Measurements from ENCODE around the gene C22orf39. TPM values are rescaled to one million over a fixed set of nuclear protein-coding genes. Genes with fewer than 3 reads are reported as not detected.

The C22orf39 gene
- polyA plus RNA-seq, 1 of the 3 experiments (the other 2 are of a cell fraction): 17.7 TPM

- Histone ChIP-seq H3K4me3 (ENCODE audit: low read depth in 2 of 2, low read length in 1 of 2) (no peak overlapping the region), H3K9me2 (no peaks in the 10 kb centered on the region), H3K4me1 (ENCODE audit: control insufficient read depth in 1 of 2, insufficient read depth in 2 of 2, low read depth in 1 of 2, low read length in 1 of 2) (peaks cover 0 to 8% of the 10 kb centered on the region in 2 experiments; a peak in 3 of 4 replicates), H3K9me3 (no peaks in the 10 kb centered on the region), H3K4me2 (no peak overlapping the region), H3K27ac (ENCODE audit: low read depth in 2 of 2, low read length in 1 of 2) (no peak overlapping the region), H4K20me1 (ENCODE audit: insufficient read depth) (peaks cover 3% of the 10 kb centered on the region; the same call in 1 of the 2 replicates), H3K27me3 (ENCODE audit: insufficient read depth) (no peaks in the 10 kb centered on the region), H2AFZ (ENCODE audit: low read depth) (no peak overlapping the region), H3K79me2 (ENCODE audit: insufficient read depth) (peaks cover 28% of the 10 kb centered on the region), H3K9ac (no peak overlapping the region), H3F3A (replicated peaks; ENCODE audit: insufficient read depth) (peaks cover 4% of the 10 kb centered on the region), H3K36me3 (replicated peaks in 1 of 2; ENCODE audit: control insufficient read depth in 1 of 2, insufficient read depth in 2 of 2, low read length in 1 of 2) (peaks cover 14% of the 10 kb centered on the region in 2 experiments)
- WGBS (ENCODE audit: low lambda C conversion rate): 81% methylated on average over 8 of the region's 8 CpGs
- POLR2A ChIA-PET: no interaction called here
- DNase-seq: no peak
- TF ChIP-seq GABPA (IDR thresholded peaks at IDR 0.05; ENCODE audit: low read depth) (no peak), ELF1 (IDR thresholded peaks at IDR 0.05) (no peak), RAD21 (IDR thresholded peaks at IDR 0.05; ENCODE audit: low read length) (no peak), CTCF (IDR thresholded peaks at IDR 0.05) (no peak), CHD2 (IDR thresholded peaks at IDR 0.05; ENCODE audit: low read length, partially characterized antibody) (no peak), PBX3 (IDR thresholded peaks at IDR 0.05) (no peak), YY1 (IDR thresholded peaks at IDR 0.05; ENCODE audit: low read depth) (no peak), SIN3A (IDR thresholded peaks at IDR 0.05; ENCODE audit: borderline replicate concordance, low read depth, low read length) (no peak), FOSL2 (IDR thresholded peaks at IDR 0.05; ENCODE audit: borderline replicate concordance, low read depth) (no peak), TAF1 (IDR thresholded peaks at IDR 0.05; ENCODE audit: borderline replicate concordance, low read depth, low read length) (no peak), MAX (IDR thresholded peaks at IDR 0.05; ENCODE audit: low read depth) (no peak), RXRA (IDR thresholded peaks at IDR 0.05; ENCODE audit: borderline replicate concordance, low read depth) (no peak)
- CTCF ChIA-PET: interaction anchor here (0.7 to 2.2 kb wide), 2 partner anchors 10 to 146 kb away, joined by 3 to 10 read pairs; no protein-coding TSS in a partner anchor
Measured at GRCh38 chr22:19483481-19484244, 36.2 kb upstream of the C22orf39 start.

GRCh38 chr22:19482297-19482696 lies 34.8 kb upstream of the C22orf39 start:
- H3K36me3 ChIP-seq (replicated peaks in 1 of 2; ENCODE audit: control insufficient read depth in 1 of 2, insufficient read depth in 2 of 2, low read length in 1 of 2): peaks cover 14% of the 10 kb centered on the region in 2 experiments
- H2AFZ ChIP-seq (ENCODE audit: low read depth): no peak overlapping the region
- H3F3A ChIP-seq (replicated peaks; ENCODE audit: insufficient read depth): peaks cover 4% of the 10 kb centered on the region
- H3K27ac ChIP-seq (ENCODE audit: low read depth in 2 of 2, low read length in 1 of 2): no peak overlapping the region
- no peak overlapping the region for H3K4me2 ChIP-seq
- TF ChIP-seq RXRA (IDR thresholded peaks at IDR 0.05; ENCODE audit: borderline replicate concordance, low read depth): no peak
- TF ChIP-seq GATA2 (CRISPR knock-in tag; IDR thresholded peaks at IDR 0.05): no peak
- peaks cover 41% of the 10 kb centered on the region for H3K79me2 ChIP-seq (ENCODE audit: insufficient read depth)
- H3K9me3 ChIP-seq: no peaks in the 10 kb centered on the region
- H3K27me3 ChIP-seq (ENCODE audit: insufficient read depth): no peaks in the 10 kb centered on the region
- peaks cover 1 to 14% of the 10 kb centered on the region in 2 experiments; a peak in 3 of 4 replicates for H3K4me1 ChIP-seq (ENCODE audit: control insufficient read depth in 1 of 2, insufficient read depth in 2 of 2, low read depth in 1 of 2, low read length in 1 of 2)
- H3K9ac ChIP-seq: no peak overlapping the region
- DNase-seq: no peak
- no peak overlapping the region for H3K4me3 ChIP-seq (ENCODE audit: low read depth in 2 of 2, low read length in 1 of 2)
- 79% methylated on average over 5 of the region's 9 CpGs for WGBS (ENCODE audit: low lambda C conversion rate)
- H3K9me2 ChIP-seq: no peaks in the 10 kb centered on the region
- ChIA-PET POLR2A (no interaction called here), CTCF (no interaction called here)
- H4K20me1 ChIP-seq (ENCODE audit: insufficient read depth): peaks cover 13% of the 10 kb centered on the region

Measured in SK-N-SH (cell line).